Measurements from ENCODE around the gene FAM217B.
A peak's percentile ranks its signal among the peaks of the same experiment; 100 is the strongest.

Gene FAM217B

GRCh38 chr20:59940129-59940955, at the start of gene FAM217B, which contains the start of gene PPP1R3D:
Gene FAM217B, plus strand, starts transcription at chr20:59940389. Its CDS starts 3,555 bp downstream, at chr20:59943944.
Gene PPP1R3D, minus strand, starts transcription at chr20:59940305. Its CDS starts 374 bp downstream, at chr20:59939931.
- peaks cover 42% of the 10 kb centered on the region for H3K36me3 Mint-ChIP-seq
- no peaks in the 10 kb centered on the region for H3K9me3 Mint-ChIP-seq
- ATAC-seq (peak; percentile 98), DNase-seq (ENCODE audit: low spot score in 2 of 2) (peak; percentile 85 to 92)
- peaks cover 21% of the 10 kb centered on the region for H3K4me1 Mint-ChIP-seq
- peak within 1 kb of the TSS; percentile 93 for H3K4me3 Mint-ChIP-seq
- H3K27ac Mint-ChIP-seq = peak within 1 kb of the TSS; percentile 97

GRCh38 chr20:59891581-59891980, 48.6 kb upstream of the FAM217B start:
- H3K9me3 Mint-ChIP-seq = no peaks in the 10 kb centered on the region

GRCh38 chr20:59895908-59896307, 44.3 kb upstream of the FAM217B start:
- Mint-ChIP-seq H3K4me1 (no peaks in the 10 kb centered on the region), H3K27ac (no peak overlapping the region), H3K4me3 (no peak overlapping the region), H3K9me3 (no peaks in the 10 kb centered on the region), H3K36me3 (no peaks in the 10 kb centered on the region)
- ATAC-seq = no peak
- no peak for DNase-seq (ENCODE audit: low spot score in 2 of 2)

More at GRCh38 chr20:59891581-59891980, 48.6 kb upstream of the FAM217B start:
- no peak for ATAC-seq
- no peak overlapping the region for H3K27ac Mint-ChIP-seq
- no peaks in the 10 kb centered on the region for H3K36me3 Mint-ChIP-seq
- no peak for DNase-seq (ENCODE audit: low spot score in 2 of 2)
- no peak overlapping the region for H3K4me3 Mint-ChIP-seq
- no peaks in the 10 kb centered on the region for H3K4me1 Mint-ChIP-seq

GRCh38 chr20:59902470-59902869, 37.7 kb upstream of the FAM217B start:
- no peak for ATAC-seq
- Mint-ChIP-seq H3K9me3 (no peaks in the 10 kb centered on the region), H3K4me3 (no peak overlapping the region), H3K4me1 (no peaks in the 10 kb centered on the region), H3K36me3 (no peaks in the 10 kb centered on the region), H3K27ac (no peak overlapping the region)
- DNase-seq (ENCODE audit: low spot score in 2 of 2) = no peak

- ATAC-seq (no peak), DNase-seq (ENCODE audit: low spot score in 2 of 2) (no peak)
- no peak overlapping the region for H3K4me3 Mint-ChIP-seq
- H3K36me3 Mint-ChIP-seq = no peaks in the 10 kb centered on the region
- H3K27ac Mint-ChIP-seq = no peak overlapping the region
- no peaks in the 10 kb centered on the region for H3K4me1 Mint-ChIP-seq
- no peaks in the 10 kb centered on the region for H3K9me3 Mint-ChIP-seq
These were observed 36.6 kb upstream of the FAM217B start for GRCh38 chr20:59903621-59904020.

GRCh38 chr20:59908855-59909254, 31.3 kb upstream of the FAM217B start:
- ATAC-seq = no peak
- H3K9me3 Mint-ChIP-seq = no peaks in the 10 kb centered on the region
- DNase-seq (ENCODE audit: low spot score in 2 of 2) = no peak
- H3K36me3 Mint-ChIP-seq = no peaks in the 10 kb centered on the region
- no peaks in the 10 kb centered on the region for H3K4me1 Mint-ChIP-seq
- H3K27ac Mint-ChIP-seq = no peak overlapping the region
- no peak overlapping the region for H3K4me3 Mint-ChIP-seq

- Mint-ChIP-seq H3K9me3 (no peaks in the 10 kb centered on the region), H3K27ac (no peak overlapping the region), H3K4me1 (no peaks in the 10 kb centered on the region), H3K4me3 (no peak overlapping the region), H3K36me3 (peaks cover 6% of the 10 kb centered on the region)
- no peak for DNase-seq (ENCODE audit: low spot score in 2 of 2)
- no peak for ATAC-seq
These were observed 29.1 kb upstream of the FAM217B start for GRCh38 chr20:59911041-59911440.

- H3K36me3 Mint-ChIP-seq = peaks cover 6% of the 10 kb centered on the region
- no peaks in the 10 kb centered on the region for H3K9me3 Mint-ChIP-seq
- H3K4me3 Mint-ChIP-seq = no peak overlapping the region
- no peaks in the 10 kb centered on the region for H3K4me1 Mint-ChIP-seq
- no peak for ATAC-seq
- DNase-seq (ENCODE audit: low spot score in 2 of 2) = no peak
- H3K27ac Mint-ChIP-seq = no peak overlapping the region
These were observed 27.6 kb upstream of the FAM217B start for GRCh38 chr20:59912609-59913008.

- no peak for ATAC-seq
- no peak overlapping the region for H3K4me3 Mint-ChIP-seq
- H3K9me3 Mint-ChIP-seq = no peaks in the 10 kb centered on the region
- H3K36me3 Mint-ChIP-seq = no peaks in the 10 kb centered on the region
- DNase-seq (ENCODE audit: low spot score in 2 of 2) = no peak
- H3K4me1 Mint-ChIP-seq = no peaks in the 10 kb centered on the region
- no peak overlapping the region for H3K27ac Mint-ChIP-seq
These were observed 19.2 kb upstream of the FAM217B start for GRCh38 chr20:59920944-59921343.

GRCh38 chr20:59923514-59923913, 16.7 kb upstream of the FAM217B start:
- Mint-ChIP-seq H3K4me3 (no peak overlapping the region), H3K9me3 (no peaks in the 10 kb centered on the region), H3K36me3 (no peaks in the 10 kb centered on the region), H3K27ac (no peak overlapping the region), H3K4me1 (no peaks in the 10 kb centered on the region)
- ATAC-seq (peak; percentile 46), DNase-seq (ENCODE audit: low spot score in 2 of 2) (no peak)

GRCh38 chr20:59925359-59925758, 14.8 kb upstream of the FAM217B start:
- ATAC-seq (no peak), DNase-seq (ENCODE audit: low spot score in 2 of 2) (no peak)
- no peaks in the 10 kb centered on the region for H3K9me3 Mint-ChIP-seq
- no peak overlapping the region for H3K27ac Mint-ChIP-seq
- no peaks in the 10 kb centered on the region for H3K36me3 Mint-ChIP-seq
- no peaks in the 10 kb centered on the region for H3K4me1 Mint-ChIP-seq
- no peak overlapping the region for H3K4me3 Mint-ChIP-seq

- no peaks in the 10 kb centered on the region for H3K4me1 Mint-ChIP-seq
These were observed 14.3 kb upstream of the FAM217B start for GRCh38 chr20:59925899-59926298.

GRCh38 chr20:59931511-59932312, 8.5 kb upstream of the FAM217B start:
- H3K36me3 Mint-ChIP-seq = peaks cover 5% of the 10 kb centered on the region
- no peaks in the 10 kb centered on the region for H3K9me3 Mint-ChIP-seq
- H3K4me3 Mint-ChIP-seq = peak overlapping the region; percentile 71

More at GRCh38 chr20:59925899-59926298, 14.3 kb upstream of the FAM217B start:
- Mint-ChIP-seq H3K9me3 (no peaks in the 10 kb centered on the region), H3K4me3 (no peak overlapping the region), H3K36me3 (no peaks in the 10 kb centered on the region), H3K27ac (no peak overlapping the region)
- no peak for DNase-seq (ENCODE audit: low spot score in 2 of 2)
- ATAC-seq = no peak

GRCh38 chr20:59932616-59933295, 7.4 kb upstream of the FAM217B start:
- Mint-ChIP-seq H3K4me1 (no peaks in the 10 kb centered on the region), H3K9me3 (no peaks in the 10 kb centered on the region), H3K36me3 (peaks cover 5% of the 10 kb centered on the region), H3K4me3 (peak overlapping the region; percentile 71), H3K27ac (no peak overlapping the region)
- no peak for ATAC-seq
- DNase-seq (ENCODE audit: low spot score in 2 of 2) = no peak

More at GRCh38 chr20:59931511-59932312, 8.5 kb upstream of the FAM217B start:
- Mint-ChIP-seq H3K4me1 (no peaks in the 10 kb centered on the region), H3K27ac (no peak overlapping the region)
- ATAC-seq = no peak
- DNase-seq (ENCODE audit: low spot score in 2 of 2) = no peak

GRCh38 chr20:59933296-59933848, 6.8 kb upstream of the FAM217B start, which contains the start of gene SYCP2:
Gene SYCP2, minus strand, starts transcription at chr20:59933637. Its CDS starts 11,224 bp downstream, at chr20:59922413.
- ATAC-seq (peak; percentile 85), DNase-seq (ENCODE audit: low spot score in 2 of 2) (peak in 1 of 2 donors; percentile 47)
- peaks cover 4% of the 10 kb centered on the region for H3K4me1 Mint-ChIP-seq
- peak within 1 kb of the TSS; percentile 71 for H3K4me3 Mint-ChIP-seq
- H3K27ac Mint-ChIP-seq = peak within 1 kb of the TSS; percentile 54
- no peaks in the 10 kb centered on the region for H3K9me3 Mint-ChIP-seq
- peaks cover 6% of the 10 kb centered on the region for H3K36me3 Mint-ChIP-seq

Measured in stimulated activated effector memory CD8-positive, alpha-beta T cell treated with anti-CD3 and anti-CD28 coated beads, Interleukin-12 subunit alpha, Interleukin-12 subunit beta, amount 100 ng/mL, for 72 hours (primary cell).